GM21619 (cell line): Measurements from ENCODE around the gene HDC.

Experiments used
- ATAC-seq: cut with Tn5 transposase; IDR thresholded peaks from one replicate; pipeline ENCODE4 v1.9.1; 2021; ENCODE audit not compliant: unreplicated experiment

Gene HDC

GRCh38 chr15:50227076-50227475 lies 38.5 kb downstream of the HDC start:
- ATAC-seq = no peak

GRCh38 chr15:50225938-50226337 lies 39.6 kb downstream of the HDC start:
- ATAC-seq = no peak

GRCh38 chr15:50225057-50225456 lies 40.5 kb downstream of the HDC start:
- no peak for ATAC-seq

DNA sequence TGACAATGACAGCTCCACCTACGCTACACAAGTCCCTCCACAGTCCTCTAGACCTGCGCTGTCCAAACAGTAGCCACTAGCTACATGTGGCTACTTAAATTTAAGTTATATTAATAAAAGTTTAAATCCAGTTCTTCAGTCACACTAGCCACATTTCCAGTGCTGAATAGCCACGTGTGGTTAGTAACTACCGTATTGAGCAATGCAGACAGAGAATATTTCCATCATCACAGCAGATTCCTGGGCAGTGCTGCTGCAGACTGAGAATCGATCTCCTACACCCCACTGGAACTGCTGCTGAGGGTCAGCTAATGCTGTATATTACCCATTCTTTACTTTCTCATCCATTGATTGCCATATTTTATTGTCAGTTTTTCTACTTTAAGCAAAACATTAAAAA lies 40.9 kb downstream of the HDC start:
- ATAC-seq = no peak

DNA sequence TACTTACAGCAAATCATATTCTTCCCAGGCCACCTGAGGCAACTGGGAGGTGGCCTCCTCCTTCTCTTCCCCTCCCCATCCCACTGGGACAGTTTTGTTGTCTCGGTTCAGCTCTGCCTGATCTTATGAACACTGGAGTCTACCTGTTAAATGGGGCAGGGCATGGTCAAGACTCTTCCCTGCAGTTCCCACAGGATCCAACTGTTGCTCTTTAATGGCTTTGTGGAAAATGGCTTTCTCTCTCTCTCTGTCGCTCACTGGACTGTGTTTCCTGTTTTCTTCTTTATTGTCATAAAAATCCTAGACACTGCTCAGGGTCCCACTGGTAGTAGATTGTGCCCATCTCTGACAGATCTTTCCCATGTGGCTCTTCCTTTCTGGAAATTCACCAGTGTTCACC lies 43.3 kb downstream of the HDC start:
- ATAC-seq = no peak

DNA sequence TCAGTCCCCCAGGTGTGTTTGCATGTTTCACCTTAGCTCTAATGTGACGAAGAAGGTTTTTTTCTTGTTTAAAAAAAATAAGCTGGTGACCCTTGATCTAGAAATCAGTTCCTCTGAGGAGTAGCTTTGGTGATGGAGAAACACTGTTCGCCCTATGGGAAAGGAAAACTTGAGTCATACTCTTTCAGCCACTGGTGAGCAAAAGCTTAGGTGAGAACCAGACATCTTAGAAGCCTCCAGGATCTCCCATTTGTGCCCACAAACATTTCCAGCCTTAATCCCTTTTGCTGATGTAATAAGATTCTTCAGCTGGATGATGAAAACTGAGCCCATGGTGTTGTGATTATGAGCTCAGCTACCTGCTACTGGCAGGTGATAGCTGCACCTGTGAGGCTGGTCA lies 45.7 kb downstream of the HDC start:
- no peak for ATAC-seq

GRCh38 chr15:50218691-50219090 lies 46.8 kb downstream of the HDC start:
- ATAC-seq = no peak

DNA sequence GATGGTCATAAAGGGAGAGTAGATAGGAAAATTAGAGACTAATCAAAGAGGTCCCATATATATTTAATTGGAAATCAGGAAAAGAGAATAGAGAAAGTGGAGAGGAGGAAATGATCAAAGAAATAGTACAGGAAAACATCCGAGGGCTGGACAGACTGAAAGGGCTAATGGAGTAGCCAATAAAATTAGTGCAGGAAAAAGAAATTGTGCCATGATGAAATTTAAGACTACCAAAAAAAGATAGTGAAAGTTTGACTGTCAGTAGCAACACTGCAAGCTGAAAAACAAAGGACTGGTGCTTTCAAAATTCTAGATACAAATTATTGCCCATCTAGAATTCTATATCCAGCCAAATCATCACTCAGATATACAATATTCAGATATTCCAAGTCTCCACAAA lies 47.2 kb downstream of the HDC start:
- no peak for ATAC-seq

DNA sequence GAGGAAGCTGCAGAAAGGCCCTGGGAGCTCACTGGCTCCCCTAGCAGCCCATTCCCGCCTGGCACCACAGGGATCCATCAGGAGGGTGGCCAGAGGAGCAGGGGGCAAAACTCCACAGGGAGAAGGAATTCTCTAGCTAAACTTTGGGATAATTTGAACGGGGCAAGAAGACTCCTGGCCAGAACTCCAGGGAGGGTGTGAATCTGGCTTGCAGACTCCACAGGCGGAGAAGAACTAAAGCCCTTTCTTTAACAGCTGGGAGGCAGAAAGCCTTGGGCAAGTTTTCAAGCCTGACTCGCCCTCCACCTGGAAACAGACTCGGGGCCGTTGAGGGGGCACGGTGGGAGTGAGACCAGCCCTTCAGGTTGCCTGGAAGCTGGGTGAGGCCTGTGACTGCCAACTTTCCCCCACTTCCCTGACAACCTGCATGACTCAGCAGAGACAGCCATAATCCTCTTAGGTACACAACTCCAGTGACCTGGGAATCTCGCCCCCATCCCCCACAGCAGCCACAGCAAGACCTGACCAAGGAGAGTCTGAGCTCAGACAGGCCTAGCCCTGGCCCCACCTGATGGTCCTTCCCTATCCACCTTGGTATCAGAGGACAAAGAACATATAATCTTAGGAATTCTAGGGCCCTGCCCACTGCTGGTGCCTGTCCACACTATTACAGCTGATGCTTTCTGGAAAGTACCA lies 54.9 kb downstream of the HDC start:
- no peak for ATAC-seq

DNA sequence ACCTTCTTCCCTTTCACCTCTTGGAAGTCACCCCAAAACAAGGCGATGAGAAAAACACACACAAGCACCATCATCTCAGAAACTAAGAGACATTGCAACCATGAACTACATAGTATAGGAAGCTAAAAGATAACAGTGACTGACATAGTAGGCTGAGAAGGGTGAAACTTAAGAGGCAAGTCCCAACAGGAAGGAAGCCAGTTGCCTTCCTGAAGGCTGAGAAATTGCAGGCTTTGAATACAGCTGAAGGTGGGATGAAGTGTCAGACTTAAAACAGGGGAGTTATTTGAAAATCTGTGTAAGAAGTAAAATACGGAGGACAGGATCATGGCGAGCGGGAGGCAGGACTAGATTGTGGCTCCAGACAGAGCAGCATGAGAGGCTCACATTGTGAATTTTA lies 55.7 kb downstream of the HDC start:
- ATAC-seq = no peak

DNA sequence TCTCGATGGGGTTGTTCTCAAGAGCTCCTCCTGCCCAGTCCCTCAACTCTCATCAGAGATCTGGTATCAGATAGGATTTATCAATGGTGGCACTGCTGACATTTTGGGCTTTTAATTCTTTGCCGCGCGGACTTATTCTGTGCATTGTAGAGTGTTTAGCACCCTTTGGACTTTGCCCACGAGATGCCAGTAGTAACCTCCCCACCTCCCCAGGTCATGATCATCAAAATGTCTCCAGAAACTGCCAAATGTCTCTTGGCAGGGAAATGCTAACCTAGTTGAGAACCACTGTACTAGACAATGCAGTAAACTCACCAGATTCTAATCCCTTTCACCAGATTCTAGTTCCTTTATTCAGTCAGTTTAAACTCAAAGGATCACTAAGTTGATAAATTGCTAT lies 59.5 kb downstream of the HDC start:
- no peak for ATAC-seq

- no peak for ATAC-seq
These were observed 63.5 kb downstream of the HDC start for GRCh38 chr15:50202003-50202402.

- ATAC-seq = no peak
These were observed 72.5 kb downstream of the HDC start for GRCh38 chr15:50192926-50193620.

GRCh38 chr15:50192164-50192563 lies 73.4 kb downstream of the HDC start:
- no peak for ATAC-seq
